LNCaP clone FGC (cell line): Measurements from ENCODE around the gene ZNF484.

Experiments used
- DNase-seq: peaks from one replicate; pipeline ENCODE4 v3.0.0-alpha.2; 2011; ENCODE audit warnings: low read depth
- H3K4me3 ChIP-seq: 2 replicates; pipeline ENCODE4 v1.5.1; 2011; ENCODE audit warnings: mild to moderate bottlenecking, low read depth, low read length, control low read depth
- CTCF ChIP-seq: IDR thresholded peaks from 2 replicates; pipeline ENCODE4 v1.5.1; 2012; ENCODE audit warnings: mild to moderate bottlenecking; ENCODE audit not compliant: control insufficient read depth, insufficient read depth; ENCODE audit errors: extremely low read depth

ZNF484 gene

GRCh38 chr9:92795598-92796336 lies 82.1 kb downstream of the ZNF484 start:
- TF ChIP-seq CTCF = no peak
- no peak overlapping the region for H3K4me3 ChIP-seq
- no peak for DNase-seq
